ENCODE data around the gene CLRN3.

DNA sequence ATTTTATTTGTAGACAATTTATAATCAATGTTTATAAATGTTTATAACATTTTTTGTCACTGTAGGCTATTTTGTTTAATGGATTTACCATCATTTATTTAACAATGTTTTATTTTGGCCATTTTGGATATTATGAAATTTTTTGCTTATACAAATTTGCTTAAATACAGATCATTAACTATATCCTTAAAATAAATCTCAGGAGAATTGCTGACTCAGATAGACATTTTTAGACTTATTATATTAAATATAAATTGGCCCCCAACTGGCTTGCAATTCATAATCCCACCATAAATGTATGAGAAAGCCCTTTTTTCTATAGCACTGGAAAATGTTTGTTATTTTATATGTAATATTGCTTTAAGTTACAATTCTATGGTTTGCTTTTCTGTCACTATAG lies 3.8 kb upstream of the CLRN3 start:
- no peak for TF ChIP-seq KLF9 (tag by site-specific recombination; IDR thresholded peaks at IDR 0.05; ENCODE audit: low read depth)
- no peak for TF ChIP-seq ZNF654 (tag by site-specific recombination; IDR thresholded peaks at IDR 0.05; ENCODE audit: low read depth)
- TF ChIP-seq, protein P1, sequence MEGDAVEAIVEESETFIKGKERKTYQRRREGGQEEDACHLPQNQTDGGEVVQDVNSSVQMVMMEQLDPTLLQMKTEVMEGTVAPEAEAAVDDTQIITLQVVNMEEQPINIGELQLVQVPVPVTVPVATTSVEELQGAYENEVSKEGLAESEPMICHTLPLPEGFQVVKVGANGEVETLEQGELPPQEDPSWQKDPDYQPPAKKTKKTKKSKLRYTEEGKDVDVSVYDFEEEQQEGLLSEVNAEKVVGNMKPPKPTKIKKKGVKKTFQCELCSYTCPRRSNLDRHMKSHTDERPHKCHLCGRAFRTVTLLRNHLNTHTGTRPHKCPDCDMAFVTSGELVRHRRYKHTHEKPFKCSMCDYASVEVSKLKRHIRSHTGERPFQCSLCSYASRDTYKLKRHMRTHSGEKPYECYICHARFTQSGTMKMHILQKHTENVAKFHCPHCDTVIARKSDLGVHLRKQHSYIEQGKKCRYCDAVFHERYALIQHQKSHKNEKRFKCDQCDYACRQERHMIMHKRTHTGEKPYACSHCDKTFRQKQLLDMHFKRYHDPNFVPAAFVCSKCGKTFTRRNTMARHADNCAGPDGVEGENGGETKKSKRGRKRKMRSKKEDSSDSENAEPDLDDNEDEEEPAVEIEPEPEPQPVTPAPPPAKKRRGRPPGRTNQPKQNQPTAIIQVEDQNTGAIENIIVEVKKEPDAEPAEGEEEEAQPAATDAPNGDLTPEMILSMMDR (tag by site-specific recombination; IDR thresholded peaks at IDR 0.05): no peak
- TF ChIP-seq, protein P2, sequence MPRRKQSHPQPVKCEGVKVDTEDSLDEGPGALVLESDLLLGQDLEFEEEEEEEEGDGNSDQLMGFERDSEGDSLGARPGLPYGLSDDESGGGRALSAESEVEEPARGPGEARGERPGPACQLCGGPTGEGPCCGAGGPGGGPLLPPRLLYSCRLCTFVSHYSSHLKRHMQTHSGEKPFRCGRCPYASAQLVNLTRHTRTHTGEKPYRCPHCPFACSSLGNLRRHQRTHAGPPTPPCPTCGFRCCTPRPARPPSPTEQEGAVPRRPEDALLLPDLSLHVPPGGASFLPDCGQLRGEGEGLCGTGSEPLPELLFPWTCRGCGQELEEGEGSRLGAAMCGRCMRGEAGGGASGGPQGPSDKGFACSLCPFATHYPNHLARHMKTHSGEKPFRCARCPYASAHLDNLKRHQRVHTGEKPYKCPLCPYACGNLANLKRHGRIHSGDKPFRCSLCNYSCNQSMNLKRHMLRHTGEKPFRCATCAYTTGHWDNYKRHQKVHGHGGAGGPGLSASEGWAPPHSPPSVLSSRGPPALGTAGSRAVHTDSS (tag by site-specific recombination; IDR thresholded peaks at IDR 0.05): no peak
- no peak for TF ChIP-seq ZNF792 (tag by site-specific recombination; IDR thresholded peaks at IDR 0.05)
- no peak for TF ChIP-seq TCF7L2 (IDR thresholded peaks at IDR 0.05; ENCODE audit: borderline replicate concordance, low read depth, low read length)
- no peak for TF ChIP-seq ZNF707 (tag by site-specific recombination; IDR thresholded peaks at IDR 0.05)
- no peak for TF ChIP-seq ZNF514 (tag by site-specific recombination; IDR thresholded peaks at IDR 0.05)

Measured in HEK293 (cell line).